GM18505 (cell line): ENCODE results near the gene WWOX.

Source experiments
- ATAC-seq: cut with Tn5 transposase; IDR thresholded peaks from one replicate; pipeline ENCODE4 v1.9.1; 2021; ENCODE audit not compliant: unreplicated experiment
- POLR2A ChIP-seq: IDR thresholded peaks from 4 replicates; pipeline ENCODE4 v1.6.1; 2011; ENCODE audit warnings: borderline replicate concordance; ENCODE audit not compliant: insufficient read depth, insufficient read length; ENCODE audit errors: extremely low read depth

Gene WWOX

DNA sequence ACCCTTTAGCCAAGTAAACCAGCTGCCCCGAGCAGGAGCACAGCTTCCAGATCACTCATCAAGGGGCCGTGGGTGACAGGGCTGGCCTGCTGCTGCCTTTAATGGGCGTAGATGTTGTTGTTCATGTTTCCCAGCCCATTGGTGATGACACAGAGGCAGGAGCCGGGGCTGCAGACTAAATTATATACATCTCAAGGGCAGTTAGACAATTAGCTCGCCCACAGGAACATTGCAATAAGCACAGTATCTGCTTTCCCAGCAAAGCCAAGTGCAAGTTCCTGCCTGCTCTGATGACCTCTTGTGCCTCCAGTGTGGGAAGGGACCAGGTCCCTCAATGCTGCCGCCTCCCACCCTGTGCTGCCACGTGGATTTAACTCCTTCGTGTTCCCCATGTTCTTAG is 1015.3 kb downstream of the WWOX start:
- ATAC-seq, result no peak

DNA sequence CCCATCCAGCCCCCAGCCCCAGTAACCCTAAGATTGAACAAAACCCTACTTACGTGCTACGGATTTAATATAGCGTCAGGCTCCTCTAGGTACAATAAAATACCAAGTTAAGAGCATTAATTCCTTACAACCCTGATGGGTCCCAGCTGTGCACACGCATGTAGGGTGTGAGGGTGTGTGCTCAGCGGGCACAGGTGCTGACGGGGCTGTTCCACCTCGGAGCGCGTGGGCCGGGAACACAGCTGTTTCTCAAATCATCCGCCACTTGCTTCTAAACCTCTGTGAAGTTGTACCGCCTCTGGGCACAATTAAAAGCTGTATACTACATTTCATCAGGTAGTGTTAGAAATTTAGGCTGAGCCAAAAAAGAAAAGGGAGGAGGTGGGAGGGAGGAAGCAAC is 1022.5 kb downstream of the WWOX start:
- no peak for TF ChIP-seq POLR2A
- ATAC-seq, result no peak

More for the DNA sequence above, 1015.3 kb downstream of the WWOX start:
- no peak for TF ChIP-seq POLR2A

- no peak for TF ChIP-seq POLR2A
- ATAC-seq, result no peak
These were observed 1022.9 kb downstream of the WWOX start for GRCh38 chr16:79122343-79122742.

GRCh38 chr16:79124016-79124756 is 1024.7 kb downstream of the WWOX start:
- no peak for ATAC-seq
- TF ChIP-seq POLR2A, result no peak

- no peak for TF ChIP-seq POLR2A
- no peak for ATAC-seq
These were observed 1028.3 kb downstream of the WWOX start for GRCh38 chr16:79127766-79128165.

- TF ChIP-seq POLR2A, result no peak
- no peak for ATAC-seq
These were observed 1029.3 kb downstream of the WWOX start for GRCh38 chr16:79128706-79129105.

- TF ChIP-seq POLR2A, result no peak
- ATAC-seq, result no peak
These were observed 1031.2 kb downstream of the WWOX start for GRCh38 chr16:79130616-79131015.

DNA sequence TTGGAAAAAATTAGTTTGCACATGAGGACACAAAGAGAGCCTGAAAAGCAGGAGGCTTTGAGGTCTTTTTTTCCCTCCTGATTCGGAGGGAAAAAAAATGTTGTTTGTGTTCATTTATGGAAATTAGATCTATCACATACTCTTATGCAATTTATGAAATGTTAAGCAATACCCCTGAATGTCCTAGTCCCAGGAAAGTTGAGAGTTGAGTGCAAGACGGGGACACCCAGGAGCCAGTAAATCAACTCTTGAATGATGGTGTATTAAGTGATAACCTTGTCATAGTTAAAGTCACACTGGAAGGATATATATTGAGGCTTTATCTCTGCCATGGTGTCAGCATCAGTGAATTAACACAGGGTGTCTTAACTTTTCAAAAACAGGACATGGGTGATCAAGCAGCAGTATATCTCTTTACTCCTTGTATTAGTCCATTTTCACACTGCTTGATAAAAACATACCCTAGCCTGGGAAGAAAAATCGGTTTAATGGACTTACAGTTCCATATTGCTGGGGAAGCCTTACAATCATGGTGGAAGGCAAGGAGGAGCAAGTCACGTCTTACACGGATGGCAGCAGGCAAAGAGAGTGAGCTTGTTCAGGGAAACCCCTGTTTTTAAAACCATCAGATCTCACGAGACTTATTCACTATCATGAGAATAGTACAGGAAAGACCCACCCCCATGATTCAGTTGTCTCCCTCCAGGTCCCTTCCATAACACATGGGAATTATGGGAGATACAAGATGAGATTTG is 1032.0 kb downstream of the WWOX start:
- no peak for TF ChIP-seq POLR2A
- ATAC-seq, result no peak

DNA sequence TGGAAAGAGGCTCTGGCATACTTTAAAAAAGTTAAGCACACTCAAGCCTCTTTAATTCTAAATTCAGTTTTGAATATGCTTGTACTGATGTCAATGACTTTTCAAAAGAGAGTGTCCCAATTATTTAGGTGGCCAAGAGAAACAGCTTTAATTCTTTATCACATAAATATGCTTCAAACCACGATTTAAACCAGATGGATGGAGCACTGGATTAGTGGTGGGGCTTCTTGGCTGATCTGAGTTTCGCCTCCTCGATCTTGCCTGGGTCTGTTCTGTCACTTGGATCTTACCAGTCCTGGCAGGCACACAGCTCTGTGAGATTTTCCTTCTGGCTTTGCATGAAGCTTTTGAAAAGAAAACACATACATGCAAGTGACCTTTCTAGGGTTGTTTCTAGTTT is 1033.2 kb downstream of the WWOX start:
- TF ChIP-seq POLR2A, result no peak
- no peak for ATAC-seq

- no peak for TF ChIP-seq POLR2A
- ATAC-seq, result no peak
These were observed 1034.8 kb downstream of the WWOX start for GRCh38 chr16:79134300-79134699.

GRCh38 chr16:79136955-79137354 is 1037.5 kb downstream of the WWOX start:
- no peak for TF ChIP-seq POLR2A
- no peak for ATAC-seq

GRCh38 chr16:79137426-79137939 is 1038.0 kb downstream of the WWOX start:
- TF ChIP-seq POLR2A, result no peak
- ATAC-seq, result no peak

GRCh38 chr16:79139799-79140198 is 1040.3 kb downstream of the WWOX start:
- TF ChIP-seq POLR2A, result no peak
- ATAC-seq, result no peak

- no peak for TF ChIP-seq POLR2A
- no peak for ATAC-seq
These were observed 1043.6 kb downstream of the WWOX start for GRCh38 chr16:79143026-79143425.

- no peak for TF ChIP-seq POLR2A
- no peak for ATAC-seq
These were observed 1050.7 kb downstream of the WWOX start for GRCh38 chr16:79150151-79150550.
